Measurements from ENCODE around the gene DYRK2.

DYRK2 gene

GRCh38 chr12:67664171-67664570 lies 15.6 kb downstream of the DYRK2 start:
- TF ChIP-seq TEAD4 (IDR thresholded peaks at IDR 0.05) = no peak
- TF ChIP-seq EP300 (IDR thresholded peaks at IDR 0.05; ENCODE audit: borderline replicate concordance) = no peak
- TF ChIP-seq TCF12 (IDR thresholded peaks at IDR 0.05; ENCODE audit: low read depth) = no peak
- TF ChIP-seq ZBTB7A (IDR thresholded peaks at IDR 0.05; ENCODE audit: low read depth) = no peak
- no peak for TF ChIP-seq USF1 (IDR thresholded peaks at IDR 0.05)
- TF ChIP-seq EGR1 (IDR thresholded peaks at IDR 0.05) = no peak
- no peak for TF ChIP-seq CREB1 (IDR thresholded peaks at IDR 0.05; ENCODE audit: low read depth)
- TF ChIP-seq YY1 (IDR thresholded peaks at IDR 0.05; ENCODE audit: low read depth) = no peak

GRCh38 chr12:67665679-67666078 lies 17.1 kb downstream of the DYRK2 start:
- TF ChIP-seq TAF1 (IDR thresholded peaks at IDR 0.05; ENCODE audit: low read depth) (no peak), YY1 (IDR thresholded peaks at IDR 0.05; ENCODE audit: low read depth) (no peak), EGR1 (IDR thresholded peaks at IDR 0.05) (no peak), TCF12 (IDR thresholded peaks at IDR 0.05; ENCODE audit: low read depth) (no peak), MAX (IDR thresholded peaks at IDR 0.05) (no peak), USF1 (IDR thresholded peaks at IDR 0.05) (no peak), RAD21 (IDR thresholded peaks at IDR 0.05; ENCODE audit: low read depth) (no peak), CEBPB (IDR thresholded peaks at IDR 0.05) (no peak), FOXM1 (IDR thresholded peaks at IDR 0.05; ENCODE audit: borderline replicate concordance, low read depth) (no peak), NFIC (IDR thresholded peaks at IDR 0.05) (no peak)

GRCh38 chr12:67666605-67667004 lies 18.1 kb downstream of the DYRK2 start:
- TF ChIP-seq TCF12 (IDR thresholded peaks at IDR 0.05; ENCODE audit: low read depth) = no peak
- TF ChIP-seq YY1 (IDR thresholded peaks at IDR 0.05; ENCODE audit: low read depth) = no peak
- no peak for TF ChIP-seq EGR1 (IDR thresholded peaks at IDR 0.05)

GRCh38 chr12:67667276-67668073 lies 18.9 kb downstream of the DYRK2 start:
- no peak for TF ChIP-seq USF1 (IDR thresholded peaks at IDR 0.05)
- no peak for TF ChIP-seq CREB1 (IDR thresholded peaks at IDR 0.05; ENCODE audit: low read depth)
- no peak for TF ChIP-seq ZBTB7A (IDR thresholded peaks at IDR 0.05; ENCODE audit: low read depth)
- TF ChIP-seq REST (IDR thresholded peaks at IDR 0.05; ENCODE audit: low read depth) = no peak
- no peak for TF ChIP-seq YY1 (IDR thresholded peaks at IDR 0.05; ENCODE audit: low read depth)
- TF ChIP-seq NFIC (IDR thresholded peaks at IDR 0.05) = no peak
- TF ChIP-seq TCF12 (IDR thresholded peaks at IDR 0.05; ENCODE audit: low read depth) = no peak
- no peak for TF ChIP-seq CEBPB (IDR thresholded peaks at IDR 0.05)
- no peak for TF ChIP-seq RAD21 (IDR thresholded peaks at IDR 0.05; ENCODE audit: low read depth)
- no peak for TF ChIP-seq EGR1 (IDR thresholded peaks at IDR 0.05)
- TF ChIP-seq TAF1 (IDR thresholded peaks at IDR 0.05; ENCODE audit: low read depth) = no peak

- TF ChIP-seq CEBPB (IDR thresholded peaks at IDR 0.05) (no peak), CREB1 (IDR thresholded peaks at IDR 0.05; ENCODE audit: low read depth) (no peak), FOXM1 (IDR thresholded peaks at IDR 0.05; ENCODE audit: borderline replicate concordance, low read depth) (no peak), USF1 (IDR thresholded peaks at IDR 0.05) (no peak), MAX (IDR thresholded peaks at IDR 0.05) (no peak), TEAD4 (IDR thresholded peaks at IDR 0.05) (no peak), NFIC (IDR thresholded peaks at IDR 0.05) (no peak), RAD21 (IDR thresholded peaks at IDR 0.05; ENCODE audit: low read depth) (no peak), TCF12 (IDR thresholded peaks at IDR 0.05; ENCODE audit: low read depth) (no peak), YY1 (IDR thresholded peaks at IDR 0.05; ENCODE audit: low read depth) (no peak), EGR1 (IDR thresholded peaks at IDR 0.05) (no peak), TAF1 (IDR thresholded peaks at IDR 0.05; ENCODE audit: low read depth) (no peak)
Measured at GRCh38 chr12:67669217-67669933, 20.8 kb downstream of the DYRK2 start.

GRCh38 chr12:67669934-67670631 lies 21.5 kb downstream of the DYRK2 start:
- TF ChIP-seq NFIC (IDR thresholded peaks at IDR 0.05) = no peak
- TF ChIP-seq TCF12 (IDR thresholded peaks at IDR 0.05; ENCODE audit: low read depth) = no peak
- TF ChIP-seq EP300 (IDR thresholded peaks at IDR 0.05; ENCODE audit: borderline replicate concordance) = no peak
- no peak for TF ChIP-seq REST (IDR thresholded peaks at IDR 0.05; ENCODE audit: low read depth)
- no peak for TF ChIP-seq TAF1 (IDR thresholded peaks at IDR 0.05; ENCODE audit: low read depth)
- TF ChIP-seq EGR1 (IDR thresholded peaks at IDR 0.05) = no peak
- TF ChIP-seq MAX (IDR thresholded peaks at IDR 0.05) = no peak
- no peak for TF ChIP-seq CREB1 (IDR thresholded peaks at IDR 0.05; ENCODE audit: low read depth)
- no peak for TF ChIP-seq ZBTB7A (IDR thresholded peaks at IDR 0.05; ENCODE audit: low read depth)

All from Ishikawa (cell line).